ENCODE data around the gene KCNK18.

Gene KCNK18

GRCh38 chr10:117249493-117250093 lies 52.3 kb downstream of the KCNK18 start:
- H3K4me1 Mint-ChIP-seq: peaks cover 5% of the 10 kb centered on the region
- no peaks in the 10 kb centered on the region for H3K9me3 Mint-ChIP-seq
- H3K27me3 Mint-ChIP-seq: peaks cover 11% of the 10 kb centered on the region
- H3K36me3 Mint-ChIP-seq: no peaks in the 10 kb centered on the region
- no peak overlapping the region for H3K27ac Mint-ChIP-seq
- no peak overlapping the region for H3K4me3 Mint-ChIP-seq

- Mint-ChIP-seq H3K27ac (no peak overlapping the region), H3K4me3 (no peak overlapping the region), H3K9me3 (no peaks in the 10 kb centered on the region), H3K27me3 (peaks cover 9% of the 10 kb centered on the region), H3K4me1 (peaks cover 5% of the 10 kb centered on the region), H3K36me3 (no peaks in the 10 kb centered on the region)
Measured at GRCh38 chr10:117250411-117250810, 53.1 kb downstream of the KCNK18 start.

GRCh38 chr10:117253908-117254307 lies 56.6 kb downstream of the KCNK18 start:
- Mint-ChIP-seq H3K4me1 (no peaks in the 10 kb centered on the region), H3K27ac (no peak overlapping the region), H3K4me3 (no peak overlapping the region), H3K9me3 (no peaks in the 10 kb centered on the region), H3K27me3 (peaks cover 6% of the 10 kb centered on the region), H3K36me3 (no peaks in the 10 kb centered on the region)

GRCh38 chr10:117254338-117254737 lies 57.0 kb downstream of the KCNK18 start:
- Mint-ChIP-seq H3K36me3 (no peaks in the 10 kb centered on the region), H3K4me3 (no peak overlapping the region), H3K4me1 (peaks cover under 1% of the 10 kb centered on the region), H3K27ac (no peak overlapping the region), H3K9me3 (no peaks in the 10 kb centered on the region), H3K27me3 (peaks cover 6% of the 10 kb centered on the region)

DNA sequence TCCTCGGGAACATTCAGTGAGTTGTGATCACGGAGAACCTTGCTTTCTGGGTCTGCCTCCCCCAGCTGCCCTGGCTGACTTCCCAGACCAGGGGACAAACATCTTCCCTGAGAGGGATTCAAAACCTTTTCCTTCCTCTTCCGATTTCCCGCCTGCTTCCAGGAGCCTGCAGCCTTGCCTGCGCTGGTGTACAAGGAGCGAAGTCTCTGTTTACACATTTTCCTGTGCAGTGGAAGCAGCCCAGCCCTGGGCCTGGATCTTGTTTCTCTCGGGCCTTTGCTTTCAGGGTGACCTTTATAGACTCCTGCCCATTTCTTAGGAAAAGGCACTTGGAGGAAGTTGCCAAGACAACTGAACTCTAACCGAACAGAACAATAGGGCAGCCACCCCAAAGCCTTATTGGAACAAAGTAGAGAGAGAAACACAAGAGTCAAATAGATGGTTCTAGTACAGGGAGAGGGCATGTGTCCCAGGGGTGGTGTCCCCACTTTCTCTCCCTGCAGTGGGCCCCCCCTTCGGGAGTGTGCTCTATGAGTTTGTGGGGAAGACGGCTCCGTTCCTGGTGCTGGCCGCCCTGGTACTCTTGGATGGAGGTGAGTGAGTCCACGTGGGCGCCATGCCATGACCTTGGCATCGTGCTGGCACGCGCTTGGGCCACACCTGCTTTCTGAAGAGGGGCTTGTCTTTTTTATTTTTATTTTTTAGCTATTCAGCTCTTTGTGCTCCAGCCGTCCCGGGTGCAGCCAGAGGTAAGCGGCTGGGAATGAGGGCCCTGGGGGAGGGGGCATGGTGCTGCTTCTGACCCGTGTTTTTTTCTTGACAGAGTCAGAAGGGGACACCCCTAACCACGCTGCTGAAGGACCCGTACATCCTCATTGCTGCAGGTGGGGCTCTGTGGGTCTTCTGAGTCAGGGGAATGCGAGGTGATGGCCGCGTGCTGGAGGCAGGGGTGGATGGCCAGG lies 57.8 kb downstream of the KCNK18 start:
- no peak overlapping the region for H3K27ac Mint-ChIP-seq
- H3K4me1 Mint-ChIP-seq: peaks cover 8% of the 10 kb centered on the region
- no peaks in the 10 kb centered on the region for H3K36me3 Mint-ChIP-seq
- no peak overlapping the region for H3K4me3 Mint-ChIP-seq
- H3K9me3 Mint-ChIP-seq: no peaks in the 10 kb centered on the region
- H3K27me3 Mint-ChIP-seq: peaks cover 4% of the 10 kb centered on the region

- Mint-ChIP-seq H3K27ac (no peak overlapping the region), H3K27me3 (peaks cover 8% of the 10 kb centered on the region), H3K4me3 (no peak overlapping the region), H3K4me1 (peaks cover 10% of the 10 kb centered on the region), H3K9me3 (no peaks in the 10 kb centered on the region), H3K36me3 (no peaks in the 10 kb centered on the region)
Measured at GRCh38 chr10:117255835-117256460, 58.7 kb downstream of the KCNK18 start.

DNA sequence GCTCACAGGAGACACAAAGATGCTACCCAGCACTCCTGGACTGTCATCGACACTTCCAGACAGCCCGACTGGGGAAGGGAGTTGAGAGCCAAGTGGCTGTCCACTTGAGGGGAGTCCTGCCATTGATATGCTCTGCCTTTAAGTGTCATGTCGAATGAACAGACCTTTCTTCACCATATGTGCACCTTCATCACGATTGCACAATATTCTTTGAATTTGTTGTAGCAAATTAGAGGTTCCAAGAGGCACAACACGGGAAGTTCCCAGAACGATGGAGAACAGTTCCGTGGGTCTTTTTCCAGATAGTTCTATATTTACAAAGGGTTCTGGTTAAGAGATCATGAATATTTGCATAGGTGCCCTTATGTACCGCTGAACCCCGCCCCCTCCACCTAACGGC lies 59.6 kb downstream of the KCNK18 start:
- Mint-ChIP-seq H3K27ac (no peak overlapping the region), H3K4me3 (no peak overlapping the region), H3K27me3 (peaks cover 11% of the 10 kb centered on the region), H3K4me1 (peaks cover 10% of the 10 kb centered on the region), H3K36me3 (no peaks in the 10 kb centered on the region), H3K9me3 (no peaks in the 10 kb centered on the region)

- Mint-ChIP-seq H3K4me1 (peaks cover 10% of the 10 kb centered on the region), H3K27ac (no peak overlapping the region), H3K4me3 (no peak overlapping the region), H3K9me3 (no peaks in the 10 kb centered on the region), H3K27me3 (peaks cover 13% of the 10 kb centered on the region), H3K36me3 (no peaks in the 10 kb centered on the region)
Measured at GRCh38 chr10:117257721-117258120, 60.4 kb downstream of the KCNK18 start.

- H3K4me1 Mint-ChIP-seq: peaks cover 10% of the 10 kb centered on the region
- H3K27ac Mint-ChIP-seq: no peak overlapping the region
- H3K4me3 Mint-ChIP-seq: no peak overlapping the region
- H3K27me3 Mint-ChIP-seq: peaks cover 16% of the 10 kb centered on the region
- H3K36me3 Mint-ChIP-seq: no peaks in the 10 kb centered on the region
- H3K9me3 Mint-ChIP-seq: no peaks in the 10 kb centered on the region
Measured at GRCh38 chr10:117259279-117259678, 62.0 kb downstream of the KCNK18 start.

All from activated naive CD4-positive, alpha-beta T cell treated with anti-CD3 and anti-CD28 coated beads, Interleukin-2, amount 50 U/mL, for 24 hours (primary cell).